Caco-2 (cell line): Measurements from ENCODE around the gene CDK5RAP2. TPM values are rescaled to one million over a fixed set of nuclear protein-coding genes. Genes with fewer than 3 reads are reported as not detected.

Experiments used
- BruUV-seq: library from RNA; stranded (reverse); fragments of 400-500 nt; replicated peaks from 2 replicates; lab custom pipeline; 2021; lab: Mats Ljungman, UMichigan
- CTCF ChIA-PET: fragments of 300-600 bp; sonication (Branson Sonifier 250); formaldehyde crosslinking; loops from one replicate; lab custom pipeline; 2022; ENCODE audit warnings: antibody characterized with exemption; lab: Charles Lee
- POLR2A ChIA-PET: fragments of 300-600 bp; sonication (Branson Sonifier 250); formaldehyde crosslinking; loops from one replicate; lab custom pipeline; 2022; ENCODE audit warnings: antibody characterized with exemption; lab: Charles Lee
- DNase-seq, 2 experiments: peaks; one replicate each; pipeline versions ENCODE4 v3.0.0 to v3.0.0-alpha.2; 2020 to 2022
- H3K27me3 ChIP-seq: replicated peaks from 2 replicates; pipeline ENCODE4 v1.6.0; 2011; ENCODE audit warnings: low read length; ENCODE audit not compliant: control insufficient read depth, insufficient read depth
- H3K36me3 ChIP-seq: 2 replicates; pipeline ENCODE4 v1.5.1; 2011; ENCODE audit warnings: low read length; ENCODE audit not compliant: control insufficient read depth, insufficient read depth
- H3K4me1 ChIP-seq: fragments of 250-450 bp; sonication (Bioruptor Pico); 2 replicates; pipeline ENCODE4 v1.5.1; 2020; ENCODE audit warnings: mild to moderate bottlenecking
- H3K4me3 ChIP-seq: 2 replicates; pipeline ENCODE4 v1.5.1; 2011; ENCODE audit warnings: low read depth, mild to moderate bottlenecking, control low read depth, low read length
- H3K9me3 ChIP-seq: fragments of 250-450 bp; sonication (Bioruptor Pico); 2 replicates; pipeline ENCODE4 v1.5.1; 2020; ENCODE audit warnings: mild to moderate bottlenecking, moderate library complexity
- H3K27ac Mint-ChIP-seq: one replicate; pipeline ENCODE4 v1.8.0; 2022; ENCODE audit warnings: mixed read lengths; ENCODE audit not compliant: unreplicated experiment
- H3K27me3 Mint-ChIP-seq: one replicate; pipeline ENCODE4 v1.8.0; 2022; ENCODE audit warnings: mixed read lengths; ENCODE audit not compliant: insufficient read depth, unreplicated experiment
- H3K36me3 Mint-ChIP-seq: one replicate; pipeline ENCODE4 v1.8.0; 2022; ENCODE audit warnings: mild to moderate bottlenecking, mixed read lengths; ENCODE audit not compliant: insufficient read depth, unreplicated experiment
- H3K4me1 Mint-ChIP-seq: one replicate; pipeline ENCODE4 v1.8.0; 2022; ENCODE audit warnings: low read depth, mixed read lengths; ENCODE audit not compliant: unreplicated experiment
- H3K4me3 Mint-ChIP-seq: one replicate; pipeline ENCODE4 v1.8.0; 2022; ENCODE audit warnings: mild to moderate bottlenecking, moderate library complexity, mixed read lengths; ENCODE audit not compliant: unreplicated experiment
- H3K9me3 Mint-ChIP-seq: one replicate; pipeline ENCODE4 v1.8.0; 2022; ENCODE audit warnings: mixed read lengths; ENCODE audit not compliant: unreplicated experiment
- CTCF ChIP-seq, 2 experiments: fragments of 200-600 bp in 1 of 2; IDR thresholded peaks; 1 replicate in 1 of 2; 2 replicates in 1 of 2; pipeline versions ENCODE4 v1.5.1 to v1.8.0; 2011 to 2022; ENCODE audit warnings: antibody characterized with exemption in 1 of 2, control low read depth in 1 of 2, inconsistent platforms in 1 of 2, low read depth in 1 of 2, low read length in 1 of 2, mild to moderate bottlenecking in 1 of 2, moderate library complexity in 1 of 2; ENCODE audit not compliant: insufficient read depth in 1 of 2, severe bottlenecking in 1 of 2, unreplicated experiment in 1 of 2
- intact Hi-C: fragments of 100-400 bp; cut with micrococcal nuclease; formaldehyde crosslinking; loops from one replicate; pipeline ENCODE4 v1.10.0; 2022; ENCODE audit not compliant: unreplicated experiment
- total RNA-seq: library from RNA; stranded (reverse); gene quantifications from 2 replicates; pipeline ENCODE4 v1.2.3, GENCODE V29; 2022

CDK5RAP2 gene
- total RNA-seq, 1 experiment from 2014 or later: 71.3 TPM

- ChIA-PET POLR2A (no interaction called here), CTCF (no interaction called here)
- Histone ChIP-seq H3K9me3 (no peaks in the 10 kb centered on the region), H3K27me3 (no peaks in the 10 kb centered on the region), H3K4me1 (no peaks in the 10 kb centered on the region), H3K4me3 (no peak overlapping the region), H3K36me3 (peaks cover 3% of the 10 kb centered on the region)
- no peak overlapping the region for H3K4me3 Mint-ChIP-seq
- no peaks in the 10 kb centered on the region for H3K27me3 Mint-ChIP-seq
- BruUV-seq: no TSS peak
- intact Hi-C loops: no loop called here
- no peak for DNase-seq
- H3K9me3 Mint-ChIP-seq: no peaks in the 10 kb centered on the region
- H3K36me3 Mint-ChIP-seq: peaks cover 18% of the 10 kb centered on the region
- peak overlapping the region; percentile 39 for H3K27ac Mint-ChIP-seq
- peaks cover 11% of the 10 kb centered on the region for H3K4me1 Mint-ChIP-seq
- TF ChIP-seq CTCF (IDR thresholded peaks at IDR 0.05; ENCODE audit: insufficient read depth in 1 of 2, low read depth in 1 of 2, low read length in 1 of 2, severe bottlenecking in 1 of 2, unreplicated experiment in 1 of 2): no peak
Observed at GRCh38 chr9:120411862-120412424, 168.0 kb downstream of the CDK5RAP2 start.

GRCh38 chr9:120410925-120411501 is 169.0 kb downstream of the CDK5RAP2 start:
- H3K27me3 Mint-ChIP-seq: no peaks in the 10 kb centered on the region
- POLR2A ChIA-PET: no interaction called here
- H3K27me3 ChIP-seq: no peaks in the 10 kb centered on the region

GRCh38 chr9:120408680-120409258 is 171.2 kb downstream of the CDK5RAP2 start:
- no peaks in the 10 kb centered on the region for H3K27me3 ChIP-seq
- no peak for TF ChIP-seq CTCF (IDR thresholded peaks at IDR 0.05; ENCODE audit: insufficient read depth in 1 of 2, low read depth in 1 of 2, low read length in 1 of 2, severe bottlenecking in 1 of 2, unreplicated experiment in 1 of 2)
- no peaks in the 10 kb centered on the region for H3K9me3 ChIP-seq
- no peak overlapping the region for H3K27ac Mint-ChIP-seq
- H3K4me3 Mint-ChIP-seq: no peak overlapping the region
- H3K4me3 ChIP-seq: no peak overlapping the region
- ChIA-PET POLR2A (no interaction called here), CTCF (no interaction called here)
- BruUV-seq: no TSS peak
- no peaks in the 10 kb centered on the region for H3K4me1 ChIP-seq
- intact Hi-C loops: no loop called here
- H3K4me1 Mint-ChIP-seq: peaks cover 5% of the 10 kb centered on the region
- no peaks in the 10 kb centered on the region for H3K27me3 Mint-ChIP-seq
- DNase-seq: no peak
- H3K36me3 ChIP-seq: peaks cover 4% of the 10 kb centered on the region
- peaks cover 29% of the 10 kb centered on the region for H3K36me3 Mint-ChIP-seq
- H3K9me3 Mint-ChIP-seq: no peaks in the 10 kb centered on the region

More at GRCh38 chr9:120410925-120411501, 169.0 kb downstream of the CDK5RAP2 start:
- no peak overlapping the region for H3K27ac Mint-ChIP-seq
- peaks cover 26% of the 10 kb centered on the region for H3K36me3 Mint-ChIP-seq
- Histone ChIP-seq H3K4me1 (no peaks in the 10 kb centered on the region), H3K4me3 (no peak overlapping the region), H3K36me3 (peaks cover 4% of the 10 kb centered on the region), H3K9me3 (no peaks in the 10 kb centered on the region)
- TF ChIP-seq CTCF (IDR thresholded peaks at IDR 0.05; ENCODE audit: insufficient read depth in 1 of 2, low read depth in 1 of 2, low read length in 1 of 2, severe bottlenecking in 1 of 2, unreplicated experiment in 1 of 2): no peak
- CTCF ChIA-PET: no interaction called here
- H3K4me1 Mint-ChIP-seq: peaks cover 11% of the 10 kb centered on the region
- no peaks in the 10 kb centered on the region for H3K9me3 Mint-ChIP-seq
- DNase-seq: no peak
- no peak overlapping the region for H3K4me3 Mint-ChIP-seq
- intact Hi-C loops: no loop called here
- no TSS peak for BruUV-seq
